GM19372 (cell line): ENCODE data around the gene SERPINB7.

Source experiments
- ATAC-seq: cut with Tn5 transposase; IDR thresholded peaks from one replicate; pipeline ENCODE4 v1.9.1; 2021; ENCODE audit warnings: mild to moderate bottlenecking, low read depth, moderate library complexity; ENCODE audit not compliant: unreplicated experiment

The SERPINB7 gene

DNA sequence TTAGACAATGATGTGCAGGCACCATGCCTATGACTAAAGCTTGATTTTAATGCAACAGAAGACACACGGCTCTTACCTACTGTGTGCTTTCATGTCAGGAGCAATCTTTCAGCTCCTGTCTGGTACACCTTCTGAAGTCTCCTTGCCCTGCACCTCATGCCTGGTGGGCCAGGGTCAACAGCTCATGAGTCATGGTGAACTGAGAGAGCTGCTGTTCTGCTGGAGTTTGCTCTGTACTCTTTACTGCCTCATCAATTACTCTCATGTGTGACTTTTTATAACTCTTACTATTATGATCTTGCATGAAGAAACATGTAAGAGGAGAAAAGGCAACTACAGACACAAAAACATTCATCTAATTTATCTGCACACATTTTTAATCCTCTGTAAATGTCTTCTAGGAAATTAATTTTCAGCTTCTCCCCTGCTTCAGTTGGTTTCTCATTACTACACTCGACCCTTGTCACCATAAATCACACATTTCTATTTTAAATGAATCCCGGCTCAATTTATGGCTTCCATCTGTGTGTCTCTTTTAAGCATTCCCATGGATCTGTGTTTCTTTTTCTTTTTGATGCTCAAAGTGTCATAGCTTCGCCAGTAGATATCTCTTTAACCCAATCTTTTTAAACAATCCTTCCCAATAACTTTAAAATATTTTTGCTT lies 9.7 kb downstream of the SERPINB7 start:
- ATAC-seq: no peak

DNA sequence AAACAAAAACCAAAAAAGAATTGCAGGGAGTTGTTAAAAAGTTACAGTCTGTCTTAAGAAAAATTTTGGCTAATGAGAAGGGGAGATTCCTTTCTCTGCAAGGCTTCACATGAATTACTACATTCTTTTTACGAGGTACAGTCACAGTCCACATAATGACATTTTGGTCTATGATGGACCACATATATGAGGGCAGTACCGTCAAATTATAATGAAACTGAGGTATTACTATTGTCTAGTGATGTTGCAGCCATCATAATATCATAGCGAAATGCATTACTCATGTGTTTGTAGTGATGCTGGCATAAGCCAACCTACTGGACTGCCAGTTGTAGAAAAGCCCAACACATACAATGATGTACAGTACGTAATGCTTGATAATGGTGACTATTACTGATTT lies 12.5 kb downstream of the SERPINB7 start:
- ATAC-seq: no peak

DNA sequence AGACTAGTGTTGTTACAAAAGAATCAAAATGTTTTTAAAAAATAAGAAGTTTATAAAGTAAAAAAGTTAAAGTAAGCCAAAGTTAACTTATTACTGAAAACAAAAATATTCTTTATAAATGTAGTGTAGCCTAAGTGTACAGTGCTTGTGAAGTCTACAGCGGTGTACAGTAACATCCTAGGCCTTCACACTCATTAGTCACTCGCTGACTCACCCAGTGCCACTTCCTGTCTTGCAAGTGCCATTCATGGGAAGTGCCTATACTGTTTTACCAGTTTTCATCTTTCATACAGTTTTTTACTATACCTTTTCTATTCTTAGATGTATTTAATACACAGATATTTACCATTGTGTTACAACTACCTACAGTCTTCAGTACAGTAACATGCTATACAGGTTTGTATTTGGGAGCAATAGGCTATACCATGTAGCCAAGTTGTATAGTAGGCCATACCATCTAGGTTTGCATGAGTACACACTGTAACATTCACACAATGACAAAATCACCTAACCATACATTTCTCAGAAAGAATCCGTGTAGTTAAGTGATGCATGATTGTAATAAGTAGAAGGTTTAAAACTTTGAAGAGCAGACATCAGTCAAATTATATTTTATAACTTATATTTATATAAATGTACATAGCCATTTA lies 13.4 kb downstream of the SERPINB7 start:
- ATAC-seq: no peak

DNA sequence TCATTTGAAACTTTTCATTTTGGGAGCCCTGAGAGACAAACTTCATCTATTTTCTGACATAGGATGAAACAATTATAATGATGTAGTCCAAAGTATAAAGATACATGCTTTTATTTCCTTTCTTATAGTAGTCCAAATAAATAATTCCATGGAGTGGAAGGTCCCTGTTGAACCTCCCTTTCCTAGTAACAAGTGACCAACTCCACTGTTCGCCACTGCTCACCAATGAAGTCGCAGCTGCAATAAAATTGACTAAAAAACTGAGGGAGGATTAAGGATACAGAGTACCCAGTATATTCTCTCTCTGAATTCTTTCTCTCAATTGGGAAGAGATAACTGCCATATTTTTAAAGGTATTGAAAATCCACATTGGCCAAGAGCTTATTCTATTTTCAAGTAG lies 14.1 kb downstream of the SERPINB7 start:
- ATAC-seq: no peak

DNA sequence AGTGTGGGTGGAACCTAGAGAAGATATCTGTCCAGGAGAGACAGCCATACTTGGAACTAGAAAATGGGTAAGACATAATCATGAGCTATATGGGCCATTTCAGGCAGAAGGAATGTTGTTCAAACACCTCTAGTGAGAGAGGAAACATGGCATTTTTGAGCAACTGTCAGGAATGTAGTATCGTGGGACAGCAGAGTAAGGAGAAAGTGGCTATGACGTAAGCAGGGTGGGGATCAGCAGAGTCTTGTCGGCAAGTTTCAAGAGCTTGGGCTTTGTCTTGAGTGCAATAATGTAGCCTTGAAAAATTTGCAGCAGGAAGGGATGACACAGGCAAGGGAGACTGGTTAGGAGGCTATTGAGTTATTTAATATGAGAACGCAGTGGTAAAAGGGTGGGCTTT lies 20.4 kb downstream of the SERPINB7 start:
- ATAC-seq: no peak

DNA sequence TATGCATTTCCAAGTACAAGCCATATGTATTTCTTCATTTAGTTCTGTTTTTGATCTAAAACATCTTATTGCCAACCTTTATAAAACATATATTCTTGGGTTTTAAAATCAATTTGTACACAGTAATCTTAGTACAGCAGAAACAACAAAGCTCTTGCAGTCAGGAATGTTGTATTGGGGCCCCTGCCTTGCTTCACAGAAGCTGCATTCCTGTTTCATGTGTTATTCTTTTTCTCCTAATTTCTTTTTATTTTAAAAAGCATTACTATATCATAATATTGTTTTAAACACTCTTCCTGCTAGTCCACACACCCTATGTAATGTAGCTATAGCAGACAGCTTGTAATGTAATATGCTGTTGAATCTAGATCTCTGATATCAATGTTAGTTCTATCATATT lies 24.0 kb downstream of the SERPINB7 start:
- ATAC-seq: no peak

DNA sequence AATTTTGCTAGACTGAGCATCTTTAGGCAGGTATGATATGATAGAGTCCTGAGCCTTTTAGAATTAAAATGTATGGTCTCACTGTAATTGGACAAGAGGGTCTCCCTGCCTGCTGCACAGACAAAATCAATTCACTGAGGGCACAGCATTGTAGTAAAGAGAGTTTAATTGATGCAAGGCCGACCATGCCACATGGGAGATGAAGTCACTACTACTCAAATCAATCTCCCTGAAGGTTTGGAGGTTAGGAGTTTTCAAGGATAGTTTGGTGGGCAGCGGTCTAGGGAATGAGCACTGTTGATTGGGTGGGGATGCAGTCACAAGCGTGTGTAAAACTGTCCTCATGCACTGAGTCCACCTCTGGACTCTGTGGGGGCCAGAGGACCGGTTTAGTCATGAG lies 26.1 kb downstream of the SERPINB7 start:
- ATAC-seq: no peak

DNA sequence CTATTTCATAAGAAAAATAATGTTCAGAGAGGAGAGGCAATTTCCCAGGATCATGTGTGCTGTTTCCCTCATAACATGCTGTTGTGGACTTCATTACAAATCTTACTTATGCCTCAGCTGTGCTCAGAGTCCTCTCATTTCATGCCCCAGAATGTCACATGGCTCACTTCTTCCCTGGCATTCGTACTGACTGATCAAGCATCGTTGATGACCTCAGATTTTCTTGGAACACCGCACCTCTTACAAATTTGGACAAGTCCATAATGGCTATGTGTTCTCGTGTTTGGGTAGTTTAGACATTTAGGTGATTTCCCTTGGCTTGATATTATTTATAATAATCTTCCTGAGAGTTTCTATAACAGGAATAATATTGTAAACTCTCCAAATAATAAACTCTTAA lies 32.9 kb downstream of the SERPINB7 start:
- no peak for ATAC-seq

DNA sequence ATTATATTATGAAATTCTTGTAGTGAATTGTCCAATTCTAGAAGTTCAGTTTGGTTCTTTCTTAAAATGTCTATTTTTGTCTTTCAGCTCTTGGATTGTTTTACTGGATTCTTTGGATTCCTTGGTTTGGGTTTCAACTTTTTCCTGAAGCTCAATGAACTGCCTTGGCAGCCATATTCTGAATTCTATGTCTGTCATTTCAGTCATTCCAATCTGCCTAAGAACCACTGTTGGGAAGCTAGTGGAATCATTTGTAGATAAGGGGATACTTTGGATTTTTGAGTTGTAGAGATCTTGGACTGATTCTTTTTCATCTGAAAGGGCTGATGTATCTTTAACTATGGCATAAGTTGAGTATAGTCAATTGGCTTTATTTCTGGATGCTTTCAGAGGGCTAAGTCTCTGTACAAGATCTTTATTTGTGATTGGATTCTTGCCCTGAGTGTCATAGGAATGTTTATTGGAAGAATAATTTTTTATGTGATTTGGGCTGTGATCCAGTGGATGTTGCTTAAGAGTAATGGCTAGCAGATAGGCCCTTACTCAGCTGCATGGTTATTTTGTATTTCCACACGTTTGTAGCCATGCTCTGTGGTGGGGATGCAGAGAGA lies 42.3 kb downstream of the SERPINB7 start:
- ATAC-seq: no peak

DNA sequence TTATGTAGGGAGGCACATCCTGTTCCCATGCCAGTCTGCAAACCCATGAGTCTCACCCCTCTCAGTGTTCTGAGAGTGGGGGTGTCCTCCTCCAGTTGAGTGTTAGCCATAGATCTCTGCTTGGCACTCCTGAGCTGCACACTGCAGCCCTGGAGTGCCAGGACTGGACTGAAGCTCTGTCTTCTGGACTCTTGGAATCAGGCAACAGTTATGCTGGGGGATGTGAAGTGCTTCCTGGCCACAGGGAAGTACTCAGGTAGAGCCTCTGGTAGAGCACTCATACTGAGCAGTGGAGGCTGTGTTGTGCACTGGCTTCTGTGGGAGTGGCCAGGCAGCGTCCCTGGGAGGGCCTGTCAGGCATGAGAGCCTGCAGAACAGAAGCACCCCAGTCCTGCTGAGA lies 43.0 kb downstream of the SERPINB7 start:
- ATAC-seq: no peak

DNA sequence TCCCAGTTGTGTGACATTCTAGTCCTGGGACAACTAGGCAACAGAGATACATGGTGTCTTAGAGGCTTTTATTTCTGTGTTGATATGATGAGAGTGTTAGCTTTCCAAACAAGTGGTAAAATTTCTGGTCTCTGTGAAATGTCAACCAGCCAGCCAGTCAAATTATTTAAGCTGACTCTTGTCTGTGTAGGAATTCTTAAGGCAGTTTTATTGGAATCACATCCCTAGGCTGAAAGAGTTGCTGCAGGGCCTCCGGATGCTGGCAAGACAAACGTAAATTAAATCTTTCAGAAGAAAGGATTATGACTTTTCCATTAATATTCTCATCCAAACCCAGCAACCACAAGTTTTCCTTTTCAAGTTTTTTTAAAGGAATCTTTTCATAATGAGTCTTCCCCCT lies 44.6 kb downstream of the SERPINB7 start:
- no peak for ATAC-seq

DNA sequence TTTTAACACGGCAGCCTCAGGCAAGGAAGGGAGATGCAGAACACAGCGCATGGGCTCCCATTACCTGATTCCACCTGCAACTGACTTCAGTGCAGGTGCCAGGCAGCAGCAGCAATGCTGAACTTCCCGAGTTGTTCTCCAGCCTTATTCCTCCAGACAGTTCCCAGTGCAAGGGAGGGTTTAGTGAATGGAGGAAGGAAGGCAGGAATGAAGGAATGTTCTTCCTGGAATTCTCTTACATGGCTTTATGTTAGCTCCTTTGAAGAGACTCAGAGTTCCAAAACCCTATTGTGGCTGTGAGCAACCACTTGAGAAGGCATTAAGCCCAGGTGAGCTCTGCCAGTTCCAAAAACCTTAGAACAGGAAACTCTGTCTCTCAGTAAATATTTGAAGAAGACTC lies 45.5 kb downstream of the SERPINB7 start:
- ATAC-seq: no peak

DNA sequence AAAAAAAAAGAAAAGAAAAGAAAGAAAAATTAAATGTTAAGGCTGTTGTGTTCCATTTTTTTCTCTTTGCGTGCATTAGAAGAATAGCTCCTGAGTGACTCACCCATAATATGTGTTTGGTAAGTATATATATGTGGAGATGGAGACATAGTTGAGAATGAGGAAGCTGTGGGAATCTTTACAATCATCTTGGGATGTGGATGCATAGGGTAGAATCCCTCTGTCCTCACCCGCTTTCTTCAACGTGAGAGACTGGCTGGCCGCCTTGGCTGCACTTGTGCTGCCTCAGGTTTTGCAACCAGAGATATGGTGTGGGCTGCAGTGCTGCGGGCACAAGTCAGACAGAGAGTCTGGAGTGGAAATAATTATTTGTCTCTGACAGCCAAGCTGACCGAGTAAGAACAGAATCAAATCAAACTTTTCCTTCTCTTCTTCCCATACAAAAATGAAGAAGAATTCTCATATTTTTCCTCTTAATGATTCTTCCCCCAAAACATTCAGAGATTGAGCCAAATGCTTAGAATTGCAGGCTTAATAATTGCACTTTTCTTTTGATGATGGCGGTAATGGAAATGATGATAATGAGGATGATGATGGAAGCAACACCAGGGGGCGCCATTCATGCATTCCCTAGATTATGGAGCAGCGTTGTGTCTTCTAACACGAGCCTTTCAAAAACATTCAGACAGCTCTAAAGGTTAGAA lies 48.5 kb downstream of the SERPINB7 start:
- no peak for ATAC-seq

DNA sequence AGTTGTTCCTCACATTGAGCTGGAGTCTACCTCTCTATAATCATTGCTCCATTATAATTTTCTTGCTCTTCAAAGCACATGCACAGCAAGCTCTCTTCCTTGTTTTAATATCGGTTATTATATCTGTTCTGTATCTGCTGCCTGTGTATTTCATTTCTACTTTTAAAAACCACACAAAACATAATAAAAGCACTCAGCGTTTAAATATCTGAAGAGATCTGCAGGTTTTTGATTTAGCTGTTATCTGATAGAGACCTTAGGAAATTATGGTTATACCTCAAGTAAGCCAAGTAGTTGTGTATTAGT lies 49.0 kb downstream of the SERPINB7 start:
- no peak for ATAC-seq

DNA sequence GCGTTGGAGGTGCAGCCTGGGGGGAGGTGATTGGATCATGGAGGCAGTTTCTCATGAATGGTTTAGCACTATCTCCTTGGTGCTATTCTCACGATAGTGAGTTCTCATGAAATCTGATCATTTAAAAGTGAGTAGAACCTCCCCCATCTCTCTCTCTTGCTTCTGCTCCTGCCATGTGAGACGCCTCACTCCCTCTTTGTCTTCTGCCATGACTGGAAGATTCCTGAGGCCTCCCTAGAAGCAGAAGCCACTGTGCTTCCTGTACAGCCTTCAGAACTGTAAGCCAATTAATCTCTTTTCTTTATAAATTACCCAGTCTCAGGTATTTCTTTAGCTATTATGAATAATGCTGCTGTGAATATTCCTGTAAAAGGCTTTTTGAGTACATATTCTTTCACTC lies 52.9 kb downstream of the SERPINB7 start:
- ATAC-seq: no peak

DNA sequence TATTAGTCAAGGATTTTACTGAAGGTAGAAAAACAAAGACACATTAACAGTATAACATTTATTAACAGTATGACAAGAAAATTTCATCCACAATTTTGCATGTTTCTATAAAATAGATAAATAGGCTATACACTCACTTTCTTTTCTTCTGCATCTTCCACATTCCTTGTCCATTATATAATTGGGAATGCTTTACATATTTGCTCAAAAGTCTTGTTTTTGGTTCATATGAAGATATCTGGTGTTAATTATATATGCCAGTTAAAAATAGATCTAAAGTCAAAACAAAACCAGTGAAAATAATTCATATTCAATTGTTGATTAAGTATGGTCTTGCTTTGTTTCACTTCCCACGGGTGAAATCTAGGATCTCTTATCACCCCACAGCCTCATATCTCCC lies 53.4 kb downstream of the SERPINB7 start:
- no peak for ATAC-seq

DNA sequence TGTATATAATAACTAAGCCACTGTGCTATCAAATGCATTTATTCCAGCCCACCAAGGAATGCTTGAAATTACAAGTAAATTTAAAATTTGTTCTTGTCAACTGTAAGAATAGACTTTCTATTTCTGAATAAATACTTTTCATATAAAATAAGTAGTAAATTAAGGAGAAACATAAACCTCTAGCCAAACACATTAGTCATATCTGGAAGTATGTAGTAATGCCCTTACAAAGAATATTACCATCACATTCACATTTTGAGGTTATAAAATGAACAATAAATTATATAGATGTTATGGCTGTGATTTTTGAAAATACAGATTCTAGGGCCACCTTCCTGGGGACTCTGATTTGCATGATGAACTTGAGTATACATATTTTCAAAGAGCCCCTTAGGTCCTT lies 54.7 kb downstream of the SERPINB7 start:
- no peak for ATAC-seq

DNA sequence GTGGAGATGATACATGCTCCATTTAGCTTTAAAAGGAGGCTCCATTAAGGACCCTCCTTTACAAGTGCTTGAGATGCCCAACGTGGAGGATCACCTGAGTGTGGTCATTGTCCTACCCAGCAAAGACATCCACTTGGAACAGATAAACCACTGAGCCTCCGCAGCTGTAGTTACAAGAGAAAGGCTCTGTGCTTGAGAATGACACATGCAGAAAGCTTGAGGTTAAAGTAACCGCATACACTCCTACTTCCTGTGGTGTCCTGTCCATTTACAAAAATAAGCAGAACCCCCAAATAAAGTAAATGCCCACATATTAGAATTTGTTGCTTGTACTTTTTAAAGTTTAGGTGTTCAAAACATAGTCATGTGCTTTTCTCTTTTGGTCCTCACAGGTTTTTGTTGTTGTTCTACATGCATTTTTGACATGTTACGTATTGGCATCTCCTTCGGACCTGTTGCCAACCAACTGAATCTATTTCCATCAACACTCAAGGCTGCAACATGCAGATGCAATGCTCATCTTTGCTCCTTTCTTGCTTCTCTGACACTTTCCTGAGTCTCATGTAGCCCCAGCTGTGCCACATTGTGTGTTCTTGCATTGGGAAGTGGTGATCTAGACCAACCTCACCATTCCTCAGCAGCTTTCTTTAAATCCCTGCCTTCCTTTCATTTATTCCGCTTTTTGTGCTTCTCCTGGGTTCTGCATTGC lies 56.0 kb downstream of the SERPINB7 start:
- peak; percentile 98 for ATAC-seq

DNA sequence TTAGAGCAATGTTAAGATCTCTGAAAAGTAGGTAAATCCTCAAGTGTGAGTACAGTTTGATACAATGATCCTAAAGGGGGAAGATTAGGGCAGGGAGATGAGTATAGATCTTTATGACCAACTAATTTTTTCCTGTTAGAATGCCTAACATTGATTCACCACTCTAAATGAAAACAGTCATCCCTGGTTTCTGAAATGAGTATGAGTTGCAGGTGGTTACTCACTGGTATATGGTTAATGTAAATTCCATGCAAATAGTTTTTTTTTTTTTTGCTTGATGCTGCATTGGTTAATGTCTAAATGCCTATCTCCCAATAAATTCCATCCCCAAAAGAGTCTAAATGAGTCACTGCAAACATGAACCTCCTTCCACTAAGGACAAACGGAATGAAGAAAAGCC lies 57.3 kb downstream of the SERPINB7 start:
- ATAC-seq: no peak

DNA sequence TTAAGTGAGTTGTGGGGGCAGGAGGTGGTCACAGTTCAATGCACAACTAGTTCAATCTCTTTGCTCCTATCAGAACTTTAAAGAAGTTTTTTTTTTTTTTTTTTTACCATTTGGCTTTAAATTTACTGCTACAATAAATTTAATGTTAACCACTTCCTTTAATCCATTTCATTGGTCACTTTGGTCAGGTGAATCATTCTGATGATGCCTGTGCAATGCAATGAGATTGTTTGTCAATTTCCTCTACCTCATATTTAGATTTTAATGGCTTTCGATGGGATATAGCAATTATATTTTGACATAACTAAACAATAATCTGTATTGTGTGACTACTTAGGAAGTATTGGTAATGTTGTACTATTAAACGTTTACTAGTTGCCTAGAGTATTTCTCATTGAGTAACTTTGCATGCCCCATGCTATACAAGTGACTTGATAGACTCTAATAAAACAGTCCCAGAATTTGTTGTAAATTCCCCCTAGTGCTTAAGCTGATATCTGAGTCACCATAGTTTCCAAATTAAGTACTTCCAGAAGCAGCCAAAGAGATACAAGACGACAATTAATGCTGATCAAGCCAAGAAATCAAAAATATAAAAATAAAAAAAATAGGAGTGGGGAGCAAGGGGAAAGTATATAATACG lies 59.4 kb downstream of the SERPINB7 start:
- ATAC-seq: no peak

DNA sequence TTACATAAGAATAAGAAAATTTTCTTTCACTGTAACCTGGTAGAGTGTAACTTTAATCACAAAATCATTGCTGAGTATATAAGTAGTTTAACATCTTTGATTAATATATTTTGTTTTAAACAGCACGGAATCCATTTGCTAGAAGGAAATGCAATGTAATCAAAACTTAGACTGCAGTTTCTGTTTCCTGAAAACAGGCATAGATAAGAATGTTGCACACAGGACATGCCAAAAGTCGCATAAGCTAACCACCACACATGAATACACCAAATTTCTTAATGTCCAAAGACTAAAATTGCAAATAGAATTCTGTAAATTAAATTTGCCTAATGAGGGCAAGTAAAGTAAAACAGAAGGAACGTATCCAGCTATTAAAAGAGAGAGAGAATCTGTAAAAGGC lies 61.2 kb downstream of the SERPINB7 start:
- ATAC-seq: no peak
